K562 (cell line): ENCODE results near the gene TNNT1. TPM values are rescaled to one million over a fixed set of nuclear protein-coding genes. Genes with fewer than 3 reads are reported as not detected.

Experiments
- CGGBP1 ChIP-seq: fragments of 250-450 bp; sonication (Bioruptor Pico); IDR thresholded peaks from 2 replicates; pipeline ENCODE4 v1.9.0; 2021; ENCODE audit warnings: mild to moderate bottlenecking
- COPS2 ChIP-seq: fragments of 450-650 bp; conservative IDR thresholded peaks from 2 replicates; pipeline ENCODE4 v1.6.1; 2016; ENCODE audit warnings: mild to moderate bottlenecking, moderate library complexity
- E2F8 ChIP-seq: fragments of 450-650 bp; IDR thresholded peaks from 2 replicates; pipeline ENCODE4 v1.7.1; 2018; ENCODE audit warnings: mild to moderate bottlenecking, low read depth; ENCODE audit not compliant: partially characterized antibody
- FIP1L1 ChIP-seq: fragments of 200-400 bp; formaldehyde crosslinking; IDR thresholded peaks from 2 replicates; pipeline ENCODE4 v1.6.1; 2018; ENCODE audit warnings: mild to moderate bottlenecking, low read depth, low read length; ENCODE audit not compliant: poor library complexity, severe bottlenecking
- GATAD2B ChIP-seq: fragments of 450-650 bp; IDR thresholded peaks from 2 replicates; pipeline ENCODE4 v1.6.1; 2017; ENCODE audit warnings: mild to moderate bottlenecking, borderline replicate concordance
- KDM4B ChIP-seq, 2 experiments: fragments of 450-650 bp in 1 of 2; sonication (generic) in 1 of 2; IDR thresholded peaks; 2 replicates each; pipeline ENCODE4 v1.6.1; 2016 to 2017; ENCODE audit warnings: borderline replicate concordance in 2 of 2, antibody characterized with exemption in 1 of 2, low read depth in 1 of 2, mild to moderate bottlenecking in 1 of 2
- NFIX ChIP-seq: fragments of 250-450 bp; sonication (Bioruptor Pico); IDR thresholded peaks from 2 replicates; pipeline ENCODE4 v1.4.0; 2020; ENCODE audit warnings: low read depth, mild to moderate bottlenecking, moderate library complexity
- PCBP2 ChIP-seq: fragments of 200-400 bp; formaldehyde crosslinking; IDR thresholded peaks from 2 replicates; pipeline ENCODE4 v1.6.1; 2018; ENCODE audit warnings: low read length, low read depth, mild to moderate bottlenecking, moderate library complexity; ENCODE audit not compliant: poor library complexity, severe bottlenecking
- TEAD1 ChIP-seq, 2 experiments: fragments of 450-650 bp in 1 of 2; sonication (generic) in 1 of 2; formaldehyde crosslinking; IDR thresholded peaks; 2 replicates each; pipeline versions ENCODE4 v1.4.0 to v1.8.0; 2020 to 2022; ENCODE audit warnings: mild to moderate bottlenecking in 2 of 2, missing genetic modification reagents in 1 of 2
- XRCC3 ChIP-seq: fragments of 450-650 bp; IDR thresholded peaks from 2 replicates; pipeline ENCODE4 v1.6.1; 2017; ENCODE audit warnings: mild to moderate bottlenecking, moderate library complexity
- ZBTB26 ChIP-seq: fragments of 450-650 bp; formaldehyde crosslinking; IDR thresholded peaks from 2 replicates; pipeline ENCODE4 v1.4.0; 2022; ENCODE audit warnings: missing genetic modification characterization
- ZNF124 ChIP-seq: sonication (generic); formaldehyde crosslinking; IDR thresholded peaks from 2 replicates; pipeline ENCODE4 v1.8.1; 2022; ENCODE audit warnings: missing genetic modification reagents
- ZNF174 ChIP-seq: fragments of 250-450 bp; sonication (Bioruptor Pico); IDR thresholded peaks from 2 replicates; pipeline ENCODE4 v1.4.0; 2020; ENCODE audit warnings: mild to moderate bottlenecking
- ZNF175 ChIP-seq: fragments of 200-800 bp; sonication (Bioruptor generic); IDR thresholded peaks from 2 replicates; pipeline ENCODE4 v1.6.1; 2016; ENCODE audit warnings: low read depth, mild to moderate bottlenecking, missing genetic modification characterization, missing compliant biosample characterization
- ZNF24 ChIP-seq: fragments of 450-650 bp; IDR thresholded peaks from 2 replicates; pipeline ENCODE4 v1.6.1; 2016
- polyA plus RNA-seq, 8 experiments: library from polyadenylated mRNA; depleted of rRNA in 4 of 8; stranded (reverse) in 5 of 8; unstranded in 3 of 8; fragments of >200 nt; fragmentation: Nextera tagmentation in 2 of 8; fragmentation: Illumina TruSeq in 1 of 8; extraction: Ambion mirVana in 2 of 8; extraction: Trizol in 1 of 8; gene quantifications; 2 replicates each; pipeline versions ENCODE4 v1.2.1 to v1.2.3, GENCODE V29; 2011 to 2014; ENCODE audit warnings: inconsistent platforms in 1 of 8, missing spikeins in 1 of 8
- total RNA-seq, 7 experiments: library from RNA; depleted of rRNA in 6 of 7; stranded (reverse); fragments of >200 nt in 6 of 7; fragmentation: Illumina TruSeq in 2 of 7; extraction: Trizol in 2 of 7; gene quantifications; 2 replicates each; pipeline versions ENCODE4 v1.2.1 to v1.2.3, GENCODE V29; 2011 to 2021; ENCODE audit warnings: low replicate concordance in 1 of 7
- TF ChIP-seq, protein P1 (sequence below): fragments of 250-450 bp; sonication (Bioruptor Pico); IDR thresholded peaks from 2 replicates; pipeline ENCODE4 v1.4.0; 2020; ENCODE audit warnings: mild to moderate bottlenecking
- TF ChIP-seq, protein P2 (sequence below): sonication (generic); formaldehyde crosslinking; IDR thresholded peaks from 2 replicates; pipeline ENCODE4 v1.8.0; 2022; ENCODE audit warnings: missing genetic modification reagents, mild to moderate bottlenecking, moderate library complexity, borderline replicate concordance

The TNNT1 gene
- total and polyA plus RNA-seq, 9 of the 15 experiments (the other 6 are each of a cell fraction or from before 2014, with no cell fraction given), result 31.8 to 390 (median 227) TPM

GRCh38 chr19:55179606-55180484, 30.8 kb upstream of the TNNT1 start, which contains the start of gene SYT5 (continued):
- TF ChIP-seq FIP1L1, result no peak
- no peak for TF ChIP-seq XRCC3
- TF ChIP-seq ZNF24, result no peak
- TF ChIP-seq PCBP2, result no peak
- no peak for TF ChIP-seq ZNF124
- no peak for TF ChIP-seq NFIX (CRISPR knock-in tag)
- no peak for TF ChIP-seq KDM4B (IDR thresholded peaks at IDR 0.05; ENCODE audit: borderline replicate concordance in 2 of 2, low read depth in 1 of 2)
- TF ChIP-seq, protein P1, sequence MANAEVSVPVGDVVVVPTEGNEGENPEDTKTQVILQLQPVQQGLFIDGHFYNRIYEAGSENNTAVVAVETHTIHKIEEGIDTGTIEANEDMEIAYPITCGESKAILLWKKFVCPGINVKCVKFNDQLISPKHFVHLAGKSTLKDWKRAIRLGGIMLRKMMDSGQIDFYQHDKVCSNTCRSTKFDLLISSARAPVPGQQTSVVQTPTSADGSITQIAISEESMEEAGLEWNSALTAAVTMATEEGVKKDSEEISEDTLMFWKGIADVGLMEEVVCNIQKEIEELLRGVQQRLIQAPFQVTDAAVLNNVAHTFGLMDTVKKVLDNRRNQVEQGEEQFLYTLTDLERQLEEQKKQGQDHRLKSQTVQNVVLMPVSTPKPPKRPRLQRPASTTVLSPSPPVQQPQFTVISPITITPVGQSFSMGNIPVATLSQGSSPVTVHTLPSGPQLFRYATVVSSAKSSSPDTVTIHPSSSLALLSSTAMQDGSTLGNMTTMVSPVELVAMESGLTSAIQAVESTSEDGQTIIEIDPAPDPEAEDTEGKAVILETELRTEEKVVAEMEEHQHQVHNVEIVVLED, result no peak
- peak in 1 of 2 experiments; percentile 77; a peak in 2 of 4 replicates for TF ChIP-seq TEAD1 (CRISPR knock-in tag; IDR thresholded peaks at IDR 0.05)
- no peak for TF ChIP-seq ZNF175
- no peak for TF ChIP-seq COPS2
- TF ChIP-seq ZBTB26 (CRISPR knock-in tag), result no peak
- TF ChIP-seq ZNF174 (CRISPR knock-in tag), result no peak
- no peak for TF ChIP-seq CGGBP1 (CRISPR knock-in tag)
- no peak for TF ChIP-seq E2F8
- TF ChIP-seq GATAD2B, result no peak
- TF ChIP-seq, protein P2, sequence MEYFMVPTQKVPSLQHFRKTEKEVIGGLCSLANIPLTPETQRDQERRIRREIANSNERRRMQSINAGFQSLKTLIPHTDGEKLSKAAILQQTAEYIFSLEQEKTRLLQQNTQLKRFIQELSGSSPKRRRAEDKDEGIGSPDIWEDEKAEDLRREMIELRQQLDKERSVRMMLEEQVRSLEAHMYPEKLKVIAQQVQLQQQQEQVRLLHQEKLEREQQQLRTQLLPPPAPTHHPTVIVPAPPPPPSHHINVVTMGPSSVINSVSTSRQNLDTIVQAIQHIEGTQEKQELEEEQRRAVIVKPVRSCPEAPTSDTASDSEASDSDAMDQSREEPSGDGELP, result peak; percentile 81
